Neural progenitor cell (in vitro differentiated cells): ENCODE data around the gene SCAMP1. TPM values are rescaled to one million over a fixed set of nuclear protein-coding genes. Genes with fewer than 3 reads are reported as not detected.
A peak's percentile ranks its signal among the peaks of the same experiment; 100 is the strongest.

Source experiments
- DNase-seq: peaks from one replicate; pipeline ENCODE4 v3.0.0-alpha.2; 2016; ENCODE audit warnings: low spot score
- H2AFZ ChIP-seq: fragments of 200-600 bp; sonication (generic); replicated peaks from 2 replicates; pipeline ENCODE4 v1.6.1; 2016; ENCODE audit warnings: antibody characterized with exemption
- H3F3A ChIP-seq: fragments of 200-600 bp; sonication (generic); 2 replicates; pipeline ENCODE4 v1.6.1; 2016; ENCODE audit warnings: antibody characterized with exemption, low read depth
- H3K27ac ChIP-seq: fragments of 200-600 bp; sonication (generic); 2 replicates; pipeline ENCODE4 v1.5.1; 2016; ENCODE audit warnings: mild to moderate bottlenecking
- H3K27me3 ChIP-seq: fragments of 200-600 bp; sonication (generic); 2 replicates; pipeline ENCODE4 v1.6.1; 2016; ENCODE audit warnings: mild to moderate bottlenecking, moderate library complexity
- H3K36me3 ChIP-seq: fragments of 200-600 bp; sonication (generic); 2 replicates; pipeline ENCODE4 v1.5.1; 2016
- H3K4me1 ChIP-seq: fragments of 200-600 bp; sonication (generic); 2 replicates; pipeline ENCODE4 v1.6.1; 2016; ENCODE audit warnings: mixed run types
- H3K4me2 ChIP-seq: fragments of 200-600 bp; sonication (generic); 2 replicates; pipeline ENCODE4 v1.6.1; 2016
- H3K4me3 ChIP-seq: fragments of 200-600 bp; sonication (generic); 2 replicates; pipeline ENCODE4 v1.5.1; 2016
- H3K79me2 ChIP-seq: fragments of 200-600 bp; sonication (generic); 2 replicates; pipeline ENCODE4 v1.6.1; 2016; ENCODE audit warnings: low read depth
- H3K9ac ChIP-seq: fragments of 200-600 bp; sonication (generic); 2 replicates; pipeline ENCODE4 v1.6.1; 2016
- H3K9me3 ChIP-seq: fragments of 200-600 bp; sonication (generic); 2 replicates; pipeline ENCODE4 v1.5.1; 2016; ENCODE audit warnings: low read depth
- H4K20me1 ChIP-seq: fragments of 200-600 bp; sonication (generic); 2 replicates; pipeline ENCODE4 v1.6.1; 2016; ENCODE audit warnings: low read depth
- H3K27ac Mint-ChIP-seq: 3 replicates; pipeline ENCODE4 v1.8.0; 2021; ENCODE audit warnings: mixed read lengths
- H3K27me3 Mint-ChIP-seq: 2 replicates; pipeline ENCODE4 v1.8.0; 2022; ENCODE audit warnings: low read depth, mild to moderate bottlenecking, inconsistent platforms, moderate library complexity, mixed read lengths; ENCODE audit not compliant: insufficient read depth
- H3K36me3 Mint-ChIP-seq: 3 replicates; pipeline ENCODE4 v1.8.0; 2021; ENCODE audit warnings: mixed read lengths
- H3K4me1 Mint-ChIP-seq: 3 replicates; pipeline ENCODE4 v1.8.0; 2021; ENCODE audit warnings: mixed read lengths
- H3K4me3 Mint-ChIP-seq: 3 replicates; pipeline ENCODE4 v1.8.0; 2021; ENCODE audit warnings: mild to moderate bottlenecking, moderate library complexity, mixed read lengths
- H3K9me3 Mint-ChIP-seq: 3 replicates; pipeline ENCODE4 v1.8.0; 2020; ENCODE audit warnings: mixed read lengths
- CTCF ChIP-seq: fragments of 200-600 bp; sonication (generic); IDR thresholded peaks from 2 replicates; pipeline ENCODE4 v1.5.1; 2017; ENCODE audit warnings: antibody characterized with exemption, mild to moderate bottlenecking
- EZH2 ChIP-seq: fragments of 200-600 bp; sonication (generic); IDR thresholded peaks from 2 replicates; pipeline ENCODE4 v1.6.1; 2017; ENCODE audit warnings: antibody characterized with exemption, mild to moderate bottlenecking, moderate library complexity
- EZH2phosphoT487 ChIP-seq: fragments of 200-600 bp; sonication (generic); IDR thresholded peaks from 2 replicates; pipeline ENCODE4 v1.6.1; 2017; ENCODE audit warnings: antibody characterized with exemption
- total RNA-seq: library from RNA; depleted of rRNA; stranded (reverse); fragments of >200 nt; gene quantifications from 2 replicates; pipeline ENCODE4 v1.2.3, GENCODE V29; 2015; ENCODE audit warnings: low replicate concordance

Gene SCAMP1
- total RNA-seq, 1 donor from 2014 or later = 110 TPM

GRCh38 chr5:78504704-78505677, 144.6 kb downstream of the SCAMP1 start:
- no peaks in the 10 kb centered on the region for H3K9me3 Mint-ChIP-seq
- Histone ChIP-seq H3K9ac (no peak overlapping the region), H3K4me1 (peaks cover 23% of the 10 kb centered on the region), H2AFZ (no peak overlapping the region), H3K79me2 (no peaks in the 10 kb centered on the region), H3K27me3 (peaks cover 4% of the 10 kb centered on the region), H3F3A (peaks cover 7% of the 10 kb centered on the region), H3K36me3 (no peaks in the 10 kb centered on the region), H3K27ac (no peak overlapping the region), H3K9me3 (no peaks in the 10 kb centered on the region), H3K4me3 (no peak overlapping the region), H4K20me1 (peaks cover 18% of the 10 kb centered on the region), H3K4me2 (no peak overlapping the region)
- TF ChIP-seq EZH2phosphoT487 = no peak
- no peak for TF ChIP-seq EZH2
- TF ChIP-seq CTCF = no peak
- no peak overlapping the region for H3K4me3 Mint-ChIP-seq
- H3K4me1 Mint-ChIP-seq = peaks cover 22% of the 10 kb centered on the region
- peak overlapping the region; percentile 80 for H3K27ac Mint-ChIP-seq
- peaks cover 4% of the 10 kb centered on the region for H3K36me3 Mint-ChIP-seq
- no peaks in the 10 kb centered on the region for H3K27me3 Mint-ChIP-seq
- no peak for DNase-seq

GRCh38 chr5:78505860-78506259, 145.4 kb downstream of the SCAMP1 start:
- Histone ChIP-seq H3K79me2 (no peaks in the 10 kb centered on the region), H2AFZ (no peak overlapping the region), H3K9ac (no peak overlapping the region), H3K4me3 (no peak overlapping the region), H3K4me1 (peaks cover 30% of the 10 kb centered on the region), H3K27me3 (peaks cover 5% of the 10 kb centered on the region), H4K20me1 (peaks cover 26% of the 10 kb centered on the region), H3K9me3 (no peaks in the 10 kb centered on the region), H3K4me2 (no peak overlapping the region), H3K27ac (no peak overlapping the region), H3K36me3 (no peaks in the 10 kb centered on the region), H3F3A (peaks cover 7% of the 10 kb centered on the region)
- no peak overlapping the region for H3K27ac Mint-ChIP-seq
- no peak for DNase-seq
- no peak overlapping the region for H3K4me3 Mint-ChIP-seq
- peaks cover 3% of the 10 kb centered on the region for H3K36me3 Mint-ChIP-seq
- H3K9me3 Mint-ChIP-seq = no peaks in the 10 kb centered on the region
- H3K4me1 Mint-ChIP-seq = peaks cover 27% of the 10 kb centered on the region
- TF ChIP-seq EZH2phosphoT487 = no peak
- no peak for TF ChIP-seq EZH2
- no peak for TF ChIP-seq CTCF
- H3K27me3 Mint-ChIP-seq = no peaks in the 10 kb centered on the region

- Histone ChIP-seq H2AFZ (no peak overlapping the region), H3K27ac (no peak overlapping the region), H3K36me3 (no peaks in the 10 kb centered on the region), H3K79me2 (no peaks in the 10 kb centered on the region), H3K9me3 (no peaks in the 10 kb centered on the region), H4K20me1 (peaks cover 29% of the 10 kb centered on the region), H3K4me3 (no peak overlapping the region), H3K27me3 (peaks cover 5% of the 10 kb centered on the region), H3K4me1 (peaks cover 36% of the 10 kb centered on the region), H3F3A (peaks cover 7% of the 10 kb centered on the region), H3K9ac (no peak overlapping the region), H3K4me2 (no peak overlapping the region)
- no peak for TF ChIP-seq EZH2
- no peak for TF ChIP-seq EZH2phosphoT487
- TF ChIP-seq CTCF = no peak
- peaks cover 3% of the 10 kb centered on the region for H3K36me3 Mint-ChIP-seq
- peak overlapping the region; percentile 21 for H3K27ac Mint-ChIP-seq
- no peaks in the 10 kb centered on the region for H3K9me3 Mint-ChIP-seq
- peak; percentile 25 for DNase-seq
- peaks cover 33% of the 10 kb centered on the region for H3K4me1 Mint-ChIP-seq
- no peak overlapping the region for H3K4me3 Mint-ChIP-seq
- no peaks in the 10 kb centered on the region for H3K27me3 Mint-ChIP-seq
These were observed 146.0 kb downstream of the SCAMP1 start for GRCh38 chr5:78506261-78507024.
